HG03196 (cell line): Measurements from ENCODE around the gene ENHO.
"Not testable (repeated sequence)": the region's sequence is repeated elsewhere in the genome, so short reads cannot be mapped to it uniquely, and the experiment has no call there.

Source experiments
- ATAC-seq: cut with Tn5 transposase; IDR thresholded peaks from one replicate; pipeline ENCODE4 v1.9.1; 2021; ENCODE audit not compliant: unreplicated experiment

ENHO gene

GRCh38 chr9:34532041-34532440, 9.3 kb upstream of the ENHO start:
- ATAC-seq, result not testable (repeated sequence)

GRCh38 chr9:34526026-34526425, 3.2 kb upstream of the ENHO start:
- ATAC-seq, result no peak

- no peak for ATAC-seq
Observed at GRCh38 chr9:34524349-34524748, 1.6 kb upstream of the ENHO start.

DNA sequence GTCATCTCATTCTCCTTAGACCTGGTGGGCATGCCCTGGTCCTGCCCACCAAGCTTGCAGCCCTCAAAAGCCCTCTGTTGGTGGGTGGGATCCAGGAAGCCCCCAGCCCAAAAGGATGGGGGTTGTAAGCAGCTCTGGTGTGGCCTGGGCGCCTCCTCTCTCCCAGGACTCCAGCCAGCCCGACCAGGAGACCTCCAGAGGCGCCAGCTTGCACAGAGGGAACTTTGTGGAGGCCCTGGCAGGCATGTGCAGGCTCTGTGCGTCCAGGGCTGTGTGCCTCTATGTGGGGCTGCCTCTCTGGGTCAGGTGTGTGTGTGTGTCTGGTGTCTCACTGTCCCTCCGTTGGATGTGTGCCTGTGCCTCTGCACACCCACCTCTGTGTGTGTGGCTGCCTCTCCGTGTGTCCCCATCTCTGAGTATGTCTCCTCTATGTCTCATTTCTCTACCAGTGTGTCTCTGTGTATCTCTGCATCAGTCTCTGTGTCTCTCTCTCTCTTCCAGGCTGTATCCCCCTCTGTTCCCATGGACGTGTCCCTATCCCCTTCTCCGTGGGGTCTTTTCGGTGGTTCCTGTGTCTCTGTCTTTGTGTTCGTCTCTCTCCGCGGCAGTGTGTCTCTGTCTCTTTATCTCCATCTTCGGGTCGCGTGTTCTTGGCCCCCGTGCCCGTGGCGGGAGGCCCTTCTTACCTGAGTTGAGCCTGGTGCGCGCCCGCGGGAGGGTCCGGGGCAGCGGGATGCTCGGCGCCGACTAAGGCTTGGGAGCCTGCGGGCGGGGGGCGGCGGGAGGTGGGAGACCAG, 501 bp downstream of the ENHO start:
- ATAC-seq, result no peak

- ATAC-seq, result no peak
Observed at GRCh38 chr9:34521406-34522045, 1.3 kb downstream of the ENHO start.

DNA sequence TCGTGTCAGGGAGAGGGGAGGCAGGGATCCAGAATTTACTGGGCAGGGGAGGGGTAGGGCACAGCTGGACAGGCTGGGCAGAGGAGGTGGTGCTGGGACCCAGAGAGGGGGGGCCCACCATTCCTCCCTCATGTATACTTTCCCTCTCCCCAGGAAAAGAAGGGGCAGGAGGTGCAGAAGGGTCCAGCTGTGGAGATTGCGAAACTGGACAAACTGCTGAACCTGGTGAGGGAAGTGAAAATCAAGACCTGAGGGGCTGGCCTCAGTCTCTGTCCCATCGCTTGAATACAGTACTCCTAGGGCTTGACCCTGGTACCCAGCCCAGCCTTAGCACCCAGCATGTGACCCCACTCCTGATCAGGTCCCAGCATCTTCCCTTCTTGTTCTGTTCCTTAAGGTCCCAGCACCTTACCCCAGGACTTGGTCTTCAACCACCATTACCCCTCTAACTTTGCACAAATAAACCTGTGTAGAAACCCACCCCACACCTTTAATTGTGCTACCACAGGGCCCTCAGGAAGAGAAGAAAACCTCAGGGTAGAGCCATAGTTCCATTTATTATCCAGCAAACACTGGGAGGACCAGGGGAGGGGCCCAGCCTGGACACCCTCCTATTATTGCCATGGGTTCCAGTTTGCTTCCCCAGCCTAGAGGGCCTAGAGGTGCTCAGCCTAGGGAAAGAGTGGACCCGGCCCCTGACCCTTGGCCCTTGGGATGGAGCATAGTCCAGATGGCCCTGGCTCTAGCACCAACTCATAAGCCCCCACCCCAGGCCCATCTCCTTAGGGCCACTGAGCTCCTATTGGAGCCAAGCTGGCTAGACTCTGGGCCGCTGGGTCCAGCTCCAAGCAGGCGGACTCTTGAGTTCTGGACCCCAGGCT, 2.0 kb downstream of the ENHO start:
- ATAC-seq, result no peak

- no peak for ATAC-seq
Observed at GRCh38 chr9:34520096-34520495, 2.7 kb downstream of the ENHO start.

- ATAC-seq, result no peak
Observed at GRCh38 chr9:34519321-34520020, 3.3 kb downstream of the ENHO start.

DNA sequence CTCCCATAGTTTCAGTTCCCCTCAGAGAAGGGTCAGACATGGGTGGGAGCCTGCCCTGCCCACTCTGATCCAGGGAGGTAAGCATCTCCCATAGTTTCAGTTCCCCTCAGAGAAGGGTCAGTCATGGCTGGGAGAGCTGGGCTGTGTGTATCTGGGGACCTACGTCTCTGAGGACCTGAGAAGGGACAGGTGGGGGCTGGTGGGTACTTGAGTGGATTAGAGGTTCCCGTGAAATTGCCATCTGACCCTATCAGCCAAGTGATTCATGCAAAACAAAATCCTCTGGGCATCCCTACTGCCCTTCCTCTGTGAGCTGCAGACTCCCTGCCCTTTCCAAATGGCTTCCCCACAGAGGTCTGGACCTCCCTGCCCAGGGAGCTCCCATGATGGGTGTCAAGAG, 3.9 kb downstream of the ENHO start:
- no peak for ATAC-seq

GRCh38 chr9:34518110-34518616, 4.6 kb downstream of the ENHO start:
- no peak for ATAC-seq

DNA sequence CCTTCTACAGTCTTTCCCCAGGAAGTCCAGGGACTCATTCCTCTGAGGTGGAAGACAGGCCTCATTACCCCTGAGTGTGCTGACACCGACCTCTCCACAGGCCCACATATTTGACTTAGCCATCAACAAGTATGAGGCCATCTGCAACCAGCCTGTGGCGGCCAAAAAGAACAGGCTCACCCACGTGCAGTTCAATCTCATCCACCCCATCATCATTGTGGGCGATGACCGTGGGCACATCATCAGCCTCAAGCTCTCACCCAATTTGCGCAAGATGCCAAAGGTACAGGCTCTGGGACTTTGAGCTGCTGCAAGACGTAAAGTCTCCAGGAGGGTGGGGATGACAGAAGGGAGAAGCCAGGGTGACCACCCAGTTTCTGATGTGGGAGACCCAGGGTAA, 5.6 kb downstream of the ENHO start:
- no peak for ATAC-seq

DNA sequence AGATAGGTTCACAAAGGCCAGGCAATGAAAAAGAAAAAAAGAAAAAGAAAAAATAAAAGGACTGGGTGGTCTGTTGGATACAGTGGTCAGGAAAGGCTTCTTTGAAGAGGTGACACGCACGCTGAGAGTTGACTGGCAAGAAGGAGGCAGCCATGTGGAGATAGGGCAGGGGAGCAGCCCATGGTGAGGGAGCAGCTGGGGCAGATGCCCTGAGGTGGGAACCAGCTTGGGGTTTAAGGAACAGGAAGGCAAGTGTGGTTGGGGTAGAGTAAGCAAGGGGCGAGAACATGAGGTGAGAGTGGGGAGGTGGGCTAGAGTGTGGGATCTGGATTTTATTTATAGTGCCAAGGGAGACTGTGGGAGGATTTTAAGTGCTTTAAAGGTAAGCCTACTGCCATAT, 6.8 kb downstream of the ENHO start:
- no peak for ATAC-seq

- no peak for ATAC-seq
Observed at GRCh38 chr9:34514816-34515215, 8.0 kb downstream of the ENHO start.

- ATAC-seq, result no peak
Observed at GRCh38 chr9:34514401-34514800, 8.4 kb downstream of the ENHO start.

GRCh38 chr9:34513567-34514214, 9.1 kb downstream of the ENHO start:
- no peak for ATAC-seq

DNA sequence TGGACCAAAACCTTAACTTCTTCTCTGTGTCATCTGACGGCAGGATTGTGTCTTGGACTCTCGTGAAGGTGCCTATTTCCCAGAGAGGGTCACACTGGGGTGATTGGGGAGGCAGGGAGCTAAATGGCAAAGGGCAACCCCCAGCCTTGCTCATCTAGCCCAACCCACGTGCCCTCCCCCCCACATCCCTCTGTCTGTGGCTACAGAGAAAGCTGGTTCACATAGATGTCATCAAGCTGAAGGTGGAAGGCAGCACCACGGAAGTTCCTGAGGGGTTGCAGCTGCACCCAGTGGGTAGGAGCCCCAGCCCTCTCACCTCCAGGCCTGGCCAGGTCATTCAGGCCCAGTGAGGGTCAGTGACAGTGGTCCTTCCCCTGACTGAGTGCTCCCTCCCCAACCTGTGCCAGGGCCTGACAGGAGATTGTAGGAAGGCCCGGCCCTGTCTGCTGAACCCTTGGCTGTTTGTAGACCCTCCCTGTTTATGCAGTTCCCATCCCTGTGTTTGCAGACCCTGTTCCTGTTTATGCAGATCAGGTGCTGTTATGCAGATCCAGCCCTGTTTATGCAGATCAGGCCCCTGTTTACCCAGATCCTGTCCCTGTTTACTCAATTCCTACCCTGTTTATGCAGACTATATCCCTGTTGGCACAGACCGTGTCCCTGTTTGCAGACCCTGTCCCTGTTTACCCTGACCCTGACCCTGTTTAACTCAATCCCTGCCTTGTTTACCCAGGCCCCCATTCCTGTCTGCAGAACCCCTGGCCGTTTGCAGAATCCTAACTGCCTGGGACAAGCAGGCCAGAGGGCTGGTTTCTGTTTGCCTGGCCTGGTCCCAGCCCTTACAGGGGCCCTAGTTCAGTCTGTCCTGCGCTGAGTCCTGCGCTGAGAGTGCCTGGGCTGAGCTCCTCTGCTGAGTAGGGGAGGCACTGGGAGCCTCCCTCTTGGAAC, 10.4 kb downstream of the ENHO start:
- ATAC-seq, result no peak

DNA sequence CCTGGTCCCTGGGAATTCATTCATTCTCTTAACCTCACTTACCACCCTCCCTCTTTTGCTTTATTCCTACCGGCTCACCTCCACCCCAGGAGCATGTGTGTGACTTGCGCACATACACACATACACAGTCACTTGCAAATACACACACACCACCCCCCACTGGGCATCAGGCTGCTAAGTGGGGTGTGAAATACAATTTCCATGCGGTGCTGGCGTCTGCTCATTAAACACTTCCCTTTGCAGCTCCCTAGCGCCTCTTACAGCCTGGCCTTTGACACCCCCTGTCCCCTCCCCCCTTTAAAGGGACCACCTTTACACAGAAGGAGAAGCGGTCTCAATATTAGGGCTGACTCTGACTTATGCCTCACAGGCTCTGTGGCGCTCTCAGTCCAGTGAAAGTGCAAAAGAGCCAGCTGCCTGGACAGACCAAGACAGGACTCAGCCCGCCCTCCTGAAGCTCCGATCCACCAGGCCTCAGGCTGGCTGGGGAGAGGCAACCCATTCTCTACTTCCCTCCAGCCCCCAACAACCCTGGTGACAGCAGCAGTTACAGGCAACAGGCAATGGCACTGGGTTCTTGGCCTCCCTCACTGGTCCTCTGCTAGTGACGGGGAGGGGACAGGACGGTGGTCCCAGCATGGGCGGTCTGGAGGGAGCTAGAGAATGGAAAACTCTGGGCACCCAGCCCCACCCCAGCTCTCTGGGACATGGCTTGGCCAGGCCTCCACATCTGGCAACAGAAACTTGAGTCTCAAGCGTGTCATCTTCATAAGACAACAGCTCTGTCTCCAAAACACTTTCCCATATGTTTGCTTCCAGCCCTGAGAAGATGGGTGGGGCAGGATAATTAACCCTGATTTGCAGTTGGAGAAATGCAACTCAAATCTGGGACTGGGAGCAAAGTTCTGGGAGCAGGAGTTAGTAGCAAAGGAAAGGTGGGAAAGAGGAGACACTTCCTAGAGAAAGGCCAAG, 12.0 kb downstream of the ENHO start:
- ATAC-seq, result no peak

DNA sequence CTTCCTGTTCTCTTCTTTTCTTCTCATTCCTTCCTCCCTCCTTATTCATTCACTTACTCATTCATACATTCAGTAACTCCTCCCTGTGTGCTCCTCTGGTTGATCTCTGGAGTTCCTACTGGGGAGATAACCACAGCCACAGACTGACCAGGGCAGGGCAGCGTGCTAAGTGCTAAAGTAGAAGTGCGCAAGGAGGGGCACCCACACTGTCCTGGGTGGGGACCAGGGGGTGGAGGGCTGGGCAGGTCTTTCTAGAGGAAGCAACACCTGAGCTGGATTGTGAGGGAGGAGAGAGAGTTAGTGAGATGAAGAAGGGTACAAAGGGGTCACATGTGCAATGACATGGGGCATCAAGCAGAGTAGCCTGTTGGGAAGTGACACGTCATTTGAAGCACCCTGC, 13.8 kb downstream of the ENHO start:
- ATAC-seq, result no peak
